Thyroid gland (tissue), 4 donors: Measurements from ENCODE around the gene HEG1.

Experiments
- CTCF ChIP-seq, 6 experiments: fragments of 200-600 bp in 3 of 6; fragments of 450-650 bp in 3 of 6; sonication (generic) in 3 of 6; IDR thresholded peaks; one replicate each; pipeline ENCODE4 v1.5.1; 2016 to 2019; ENCODE audit warnings: antibody characterized with exemption in 6 of 6, mild to moderate bottlenecking in 2 of 6, inconsistent platforms in 1 of 6, moderate library complexity in 1 of 6
- POLR2A ChIP-seq, 2 donors: fragments of 450-650 bp; IDR thresholded peaks; one replicate each; pipeline ENCODE4 v1.6.1; 2017; ENCODE audit warnings: antibody characterized with exemption in 2 of 2, mild to moderate bottlenecking in 2 of 2, moderate library complexity in 1 of 2

GRCh38 chr3:125017406-125017805, 38.4 kb downstream of the HEG1 start:
- no peak for TF ChIP-seq POLR2A (IDR thresholded peaks at IDR 0.05)
- no peak for TF ChIP-seq CTCF (IDR thresholded peaks at IDR 0.05)
